ENCODE results near the gene OLFM4.

Gene OLFM4

GRCh38 chr13:53014495-53015443, 13.8 kb upstream of the OLFM4 start:
- DNase-seq (ENCODE audit: low spot score), result no peak

GRCh38 chr13:53015971-53016370, 12.6 kb upstream of the OLFM4 start:
- DNase-seq (ENCODE audit: low spot score), result no peak

GRCh38 chr13:53017433-53017970, 11.1 kb upstream of the OLFM4 start:
- no peak for DNase-seq (ENCODE audit: low spot score)

GRCh38 chr13:53018690-53019647, 9.6 kb upstream of the OLFM4 start:
- DNase-seq (ENCODE audit: low spot score), result no peak

- DNase-seq (ENCODE audit: low spot score), result no peak
These were observed 7.8 kb upstream of the OLFM4 start for GRCh38 chr13:53020764-53021335.

GRCh38 chr13:53023246-53023645, 5.4 kb upstream of the OLFM4 start:
- no peak for DNase-seq (ENCODE audit: low spot score)

GRCh38 chr13:53028063-53028462, 550 bp upstream of the OLFM4 start:
- DNase-seq (ENCODE audit: low spot score), result no peak

GRCh38 chr13:53032849-53033248, 4.2 kb downstream of the OLFM4 start:
- DNase-seq (ENCODE audit: low spot score), result no peak

- no peak for DNase-seq (ENCODE audit: low spot score)
These were observed 10.4 kb downstream of the OLFM4 start for GRCh38 chr13:53038993-53039392.

- no peak for DNase-seq (ENCODE audit: low spot score)
These were observed 13.4 kb downstream of the OLFM4 start for GRCh38 chr13:53041968-53042516.

GRCh38 chr13:53042877-53043276, 14.3 kb downstream of the OLFM4 start:
- DNase-seq (ENCODE audit: low spot score), result no peak

- no peak for DNase-seq (ENCODE audit: low spot score)
These were observed 14.8 kb downstream of the OLFM4 start for GRCh38 chr13:53043398-53043797.

- DNase-seq (ENCODE audit: low spot score), result no peak
These were observed 16.6 kb downstream of the OLFM4 start for GRCh38 chr13:53045189-53045588.

GRCh38 chr13:53048880-53049279, 20.3 kb downstream of the OLFM4 start:
- no peak for DNase-seq (ENCODE audit: low spot score)

- DNase-seq (ENCODE audit: low spot score), result no peak
These were observed 21.5 kb downstream of the OLFM4 start for GRCh38 chr13:53050151-53050550.

- DNase-seq (ENCODE audit: low spot score), result no peak
These were observed 24.1 kb downstream of the OLFM4 start for GRCh38 chr13:53052675-53053074.

- DNase-seq (ENCODE audit: low spot score), result no peak
These were observed 26.0 kb downstream of the OLFM4 start for GRCh38 chr13:53054569-53054968.

GRCh38 chr13:53058065-53058679, 29.6 kb downstream of the OLFM4 start:
- no peak for DNase-seq (ENCODE audit: low spot score)

GRCh38 chr13:53060840-53061490, 32.4 kb downstream of the OLFM4 start:
- DNase-seq (ENCODE audit: low spot score), result no peak

GRCh38 chr13:53064731-53065130, 36.1 kb downstream of the OLFM4 start:
- no peak for DNase-seq (ENCODE audit: low spot score)

GRCh38 chr13:53066411-53066810, 37.8 kb downstream of the OLFM4 start:
- DNase-seq (ENCODE audit: low spot score), result no peak

Measured in NAMALWA (cell line).